ENCODE results near the gene SLC24A4.

The SLC24A4 gene

GRCh38 chr14:92473261-92473968 lies 150.4 kb downstream of the SLC24A4 start:
- Histone ChIP-seq H3K9me3 (no peaks in the 10 kb centered on the region), H3K4me3 (ENCODE audit: low read depth, low read length) (no peak overlapping the region), H3K27me3 (no peaks in the 10 kb centered on the region), H3K4me1 (no peaks in the 10 kb centered on the region), H3K36me3 (no peaks in the 10 kb centered on the region)
- no peak for DNase-seq
- no peak for TF ChIP-seq CTCF (IDR thresholded peaks at IDR 0.05; ENCODE audit: low read depth, low read length)

GRCh38 chr14:92473969-92474535 lies 151.1 kb downstream of the SLC24A4 start:
- Histone ChIP-seq H3K9me3 (no peaks in the 10 kb centered on the region), H3K27me3 (no peaks in the 10 kb centered on the region), H3K4me3 (ENCODE audit: low read depth, low read length) (no peak overlapping the region), H3K36me3 (no peaks in the 10 kb centered on the region), H3K4me1 (no peaks in the 10 kb centered on the region)
- no peak for DNase-seq
- no peak for TF ChIP-seq CTCF (IDR thresholded peaks at IDR 0.05; ENCODE audit: low read depth, low read length)

- TF ChIP-seq CTCF (IDR thresholded peaks at IDR 0.05; ENCODE audit: low read depth, low read length) = no peak
- Histone ChIP-seq H3K27me3 (no peaks in the 10 kb centered on the region), H3K4me3 (ENCODE audit: low read depth, low read length) (no peak overlapping the region), H3K4me1 (no peaks in the 10 kb centered on the region), H3K36me3 (no peaks in the 10 kb centered on the region), H3K9me3 (no peaks in the 10 kb centered on the region)
- no peak for DNase-seq
Measured at GRCh38 chr14:92475037-92475436, 152.1 kb downstream of the SLC24A4 start.

- no peaks in the 10 kb centered on the region for H3K4me1 ChIP-seq
- no peak overlapping the region for H3K4me3 ChIP-seq (ENCODE audit: low read depth, low read length)
- no peak for DNase-seq
- no peak for TF ChIP-seq CTCF (IDR thresholded peaks at IDR 0.05; ENCODE audit: low read depth, low read length)
- no peaks in the 10 kb centered on the region for H3K9me3 ChIP-seq
- H3K27me3 ChIP-seq = no peaks in the 10 kb centered on the region
- no peaks in the 10 kb centered on the region for H3K36me3 ChIP-seq
Measured at GRCh38 chr14:92475451-92476187, 152.7 kb downstream of the SLC24A4 start.

- Histone ChIP-seq H3K36me3 (no peaks in the 10 kb centered on the region), H3K9me3 (no peaks in the 10 kb centered on the region), H3K27me3 (no peaks in the 10 kb centered on the region), H3K4me1 (no peaks in the 10 kb centered on the region), H3K4me3 (ENCODE audit: low read depth, low read length) (no peak overlapping the region)
- no peak for TF ChIP-seq CTCF (IDR thresholded peaks at IDR 0.05; ENCODE audit: low read depth, low read length)
- no peak for DNase-seq
Measured at GRCh38 chr14:92480856-92481255, 157.9 kb downstream of the SLC24A4 start.

- TF ChIP-seq CTCF (IDR thresholded peaks at IDR 0.05; ENCODE audit: low read depth, low read length) = no peak
- DNase-seq = no peak
- Histone ChIP-seq H3K4me1 (no peaks in the 10 kb centered on the region), H3K27me3 (no peaks in the 10 kb centered on the region), H3K4me3 (ENCODE audit: low read depth, low read length) (no peak overlapping the region), H3K36me3 (no peaks in the 10 kb centered on the region), H3K9me3 (no peaks in the 10 kb centered on the region)
Measured at GRCh38 chr14:92481386-92481785, 158.4 kb downstream of the SLC24A4 start.

Data from BE2C (cell line).